Hematopoietic multipotent progenitor cell treated with erythropoietin and hydrocortisone succinate and interleukin-3 and kit ligand, for 6 days (in vitro differentiated cells): ENCODE measurements around the gene CHL1.
"Not testable (repeated sequence)": the region's sequence is repeated elsewhere in the genome, so short reads cannot be mapped to it uniquely, and the experiment has no call there.

Experiments
- DNase-seq: peaks from one replicate; pipeline ENCODE4 v3.0.0-alpha.2; 2015

The CHL1 gene

GRCh38 chr3:339351-339750 is 142.8 kb downstream of the CHL1 start:
- no peak for DNase-seq

- DNase-seq: no peak
Measured at GRCh38 chr3:341998-342397, 145.4 kb downstream of the CHL1 start.

GRCh38 chr3:346186-346585 is 149.6 kb downstream of the CHL1 start:
- no peak for DNase-seq

GRCh38 chr3:347581-347980 is 151.0 kb downstream of the CHL1 start:
- no peak for DNase-seq

GRCh38 chr3:350871-351371 is 154.4 kb downstream of the CHL1 start:
- DNase-seq: no peak

GRCh38 chr3:352599-352998 is 156.0 kb downstream of the CHL1 start:
- DNase-seq: no peak

GRCh38 chr3:353191-353739 is 156.7 kb downstream of the CHL1 start:
- DNase-seq: no peak

GRCh38 chr3:354432-354831 is 157.9 kb downstream of the CHL1 start:
- peak; percentile 74 for DNase-seq

GRCh38 chr3:355622-356021 is 159.1 kb downstream of the CHL1 start:
- DNase-seq: no peak

- DNase-seq: no peak
Measured at GRCh38 chr3:356952-357351, 160.4 kb downstream of the CHL1 start.

GRCh38 chr3:359672-360071 is 163.1 kb downstream of the CHL1 start:
- no peak for DNase-seq

GRCh38 chr3:362681-363338 is 166.2 kb downstream of the CHL1 start:
- no peak for DNase-seq

- no peak for DNase-seq
Measured at GRCh38 chr3:364287-364686, 167.7 kb downstream of the CHL1 start.

- DNase-seq: no peak
Measured at GRCh38 chr3:365268-365667, 168.7 kb downstream of the CHL1 start.

- DNase-seq: not testable (repeated sequence)
Measured at GRCh38 chr3:366253-366652, 169.7 kb downstream of the CHL1 start.

GRCh38 chr3:373193-373779 is 176.7 kb downstream of the CHL1 start:
- no peak for DNase-seq

- no peak for DNase-seq
Measured at GRCh38 chr3:374459-374858, 177.9 kb downstream of the CHL1 start.

GRCh38 chr3:377158-377561 is 180.6 kb downstream of the CHL1 start:
- DNase-seq: peak; percentile 43

- DNase-seq: no peak
Measured at GRCh38 chr3:380801-381200, 184.2 kb downstream of the CHL1 start.

GRCh38 chr3:385151-385550 is 188.6 kb downstream of the CHL1 start:
- no peak for DNase-seq

- no peak for DNase-seq
Measured at GRCh38 chr3:394775-395174, 198.2 kb downstream of the CHL1 start.

- no peak for DNase-seq
Measured at GRCh38 chr3:396293-396692, 199.7 kb downstream of the CHL1 start.

GRCh38 chr3:399647-400046 is 203.1 kb downstream of the CHL1 start:
- no peak for DNase-seq

GRCh38 chr3:403826-404225 is 207.3 kb downstream of the CHL1 start:
- no peak for DNase-seq

GRCh38 chr3:409011-409410 is 212.4 kb downstream of the CHL1 start:
- DNase-seq: no peak
